GM12878 (cell line): Measurements from ENCODE around the gene EYA4.

Experiments used
- CBX5 ChIP-seq: sonication (generic); IDR thresholded peaks from 2 replicates; pipeline ENCODE4 v1.6.1; 2016; ENCODE audit warnings: low read depth, moderate library complexity, mild to moderate bottlenecking, inconsistent platforms
- GABPA ChIP-seq: IDR thresholded peaks from 2 replicates; pipeline ENCODE4 v1.6.1; 2014; ENCODE audit warnings: antibody characterized with exemption, low read depth, mild to moderate bottlenecking, inconsistent platforms
- POLR2A ChIP-seq: IDR thresholded peaks from 2 replicates; pipeline ENCODE4 v1.6.1; 2011; ENCODE audit warnings: low read depth, mild to moderate bottlenecking, low read length
- RAD21 ChIP-seq: IDR thresholded peaks from 2 replicates; pipeline ENCODE4 v1.6.1; 2011; ENCODE audit warnings: mild to moderate bottlenecking, low read depth, low read length, moderate library complexity; ENCODE audit not compliant: insufficient read depth
- RELA ChIP-seq: fragments of 450-650 bp; IDR thresholded peaks from 2 replicates; pipeline ENCODE4 v1.8.0; 2014; ENCODE audit warnings: borderline replicate concordance; ENCODE audit not compliant: partially characterized antibody
- RUNX3 ChIP-seq: IDR thresholded peaks from 2 replicates; pipeline ENCODE4 v1.6.1; 2012; ENCODE audit warnings: low read length, inconsistent platforms
- SP1 ChIP-seq: IDR thresholded peaks from one replicate; pipeline ENCODE4 v1.6.1; 2011; ENCODE audit warnings: low read depth, low read length
- SREBF2 ChIP-seq: IDR thresholded peaks from 2 replicates; pipeline ENCODE4 v1.6.1; 2012; ENCODE audit warnings: mild to moderate bottlenecking, low read length
- TBL1XR1 ChIP-seq: IDR thresholded peaks from 2 replicates; pipeline ENCODE4 v1.6.1; 2012; ENCODE audit warnings: low read depth, low read length, improper control_type of control experiment
- TF ChIP-seq, protein P1 (sequence below), 3 experiments: IDR thresholded peaks in 2 of 3; conservative IDR thresholded peaks in 1 of 3; 2 replicates each; pipeline ENCODE4 v1.5.1; 2011; ENCODE audit warnings: low read depth in 3 of 3, low read length in 3 of 3, mild to moderate bottlenecking in 3 of 3, control low read depth in 2 of 3, moderate library complexity in 2 of 3, inconsistent platforms in 1 of 3, mixed read lengths in 1 of 3; ENCODE audit not compliant: control insufficient read depth in 2 of 3, insufficient read depth in 1 of 3; ENCODE audit errors: extremely low read depth in 1 of 3
- TF ChIP-seq, protein P2 (sequence below): fragments of 450-650 bp; formaldehyde crosslinking; IDR thresholded peaks from 2 replicates; pipeline ENCODE4 v1.4.0; 2020; ENCODE audit warnings: mild to moderate bottlenecking, moderate library complexity
- TF ChIP-seq, protein P3 (sequence below): IDR thresholded peaks from 2 replicates; pipeline ENCODE4 v1.6.1; 2011; ENCODE audit warnings: borderline replicate concordance, low read depth, mild to moderate bottlenecking, moderate library complexity, low read length; ENCODE audit not compliant: insufficient read depth, poor library complexity, severe bottlenecking

DNA sequence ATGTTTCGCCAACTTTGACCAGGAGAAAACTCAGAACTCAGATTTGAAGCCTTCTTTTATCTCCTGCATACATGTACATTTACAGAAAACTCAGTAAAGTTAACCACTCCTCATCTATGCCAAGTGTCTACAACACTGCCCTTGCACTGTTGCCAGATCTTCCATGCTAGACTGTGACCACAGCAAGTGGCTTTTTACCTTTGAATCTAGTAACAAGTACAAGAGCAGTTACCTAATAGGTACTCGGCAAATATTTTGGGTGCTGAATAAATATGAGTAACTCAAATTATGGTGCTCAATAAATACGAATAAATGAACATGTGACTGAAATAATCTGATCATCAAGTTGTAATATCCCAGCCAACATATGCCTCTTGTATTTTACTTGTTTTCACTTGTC is 184.9 kb downstream of the EYA4 start:
- TF ChIP-seq POLR2A (no peak), RELA (no peak), GABPA (no peak), SREBF2 (no peak), RAD21 (no peak), CBX5 (no peak), RUNX3 (no peak), SP1 (no peak), TBL1XR1 (no peak)
- TF ChIP-seq, protein P1, sequence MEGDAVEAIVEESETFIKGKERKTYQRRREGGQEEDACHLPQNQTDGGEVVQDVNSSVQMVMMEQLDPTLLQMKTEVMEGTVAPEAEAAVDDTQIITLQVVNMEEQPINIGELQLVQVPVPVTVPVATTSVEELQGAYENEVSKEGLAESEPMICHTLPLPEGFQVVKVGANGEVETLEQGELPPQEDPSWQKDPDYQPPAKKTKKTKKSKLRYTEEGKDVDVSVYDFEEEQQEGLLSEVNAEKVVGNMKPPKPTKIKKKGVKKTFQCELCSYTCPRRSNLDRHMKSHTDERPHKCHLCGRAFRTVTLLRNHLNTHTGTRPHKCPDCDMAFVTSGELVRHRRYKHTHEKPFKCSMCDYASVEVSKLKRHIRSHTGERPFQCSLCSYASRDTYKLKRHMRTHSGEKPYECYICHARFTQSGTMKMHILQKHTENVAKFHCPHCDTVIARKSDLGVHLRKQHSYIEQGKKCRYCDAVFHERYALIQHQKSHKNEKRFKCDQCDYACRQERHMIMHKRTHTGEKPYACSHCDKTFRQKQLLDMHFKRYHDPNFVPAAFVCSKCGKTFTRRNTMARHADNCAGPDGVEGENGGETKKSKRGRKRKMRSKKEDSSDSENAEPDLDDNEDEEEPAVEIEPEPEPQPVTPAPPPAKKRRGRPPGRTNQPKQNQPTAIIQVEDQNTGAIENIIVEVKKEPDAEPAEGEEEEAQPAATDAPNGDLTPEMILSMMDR (IDR thresholded peaks at IDR 0.05 in 2 of 3, conservative IDR thresholded peaks at IDR 0.05 in 1 of 3; ENCODE audit: control insufficient read depth in 2 of 3, extremely low read depth in 1 of 3, insufficient read depth in 1 of 3, low read depth in 3 of 3, low read length in 3 of 3), result no peak
- TF ChIP-seq, protein P2, sequence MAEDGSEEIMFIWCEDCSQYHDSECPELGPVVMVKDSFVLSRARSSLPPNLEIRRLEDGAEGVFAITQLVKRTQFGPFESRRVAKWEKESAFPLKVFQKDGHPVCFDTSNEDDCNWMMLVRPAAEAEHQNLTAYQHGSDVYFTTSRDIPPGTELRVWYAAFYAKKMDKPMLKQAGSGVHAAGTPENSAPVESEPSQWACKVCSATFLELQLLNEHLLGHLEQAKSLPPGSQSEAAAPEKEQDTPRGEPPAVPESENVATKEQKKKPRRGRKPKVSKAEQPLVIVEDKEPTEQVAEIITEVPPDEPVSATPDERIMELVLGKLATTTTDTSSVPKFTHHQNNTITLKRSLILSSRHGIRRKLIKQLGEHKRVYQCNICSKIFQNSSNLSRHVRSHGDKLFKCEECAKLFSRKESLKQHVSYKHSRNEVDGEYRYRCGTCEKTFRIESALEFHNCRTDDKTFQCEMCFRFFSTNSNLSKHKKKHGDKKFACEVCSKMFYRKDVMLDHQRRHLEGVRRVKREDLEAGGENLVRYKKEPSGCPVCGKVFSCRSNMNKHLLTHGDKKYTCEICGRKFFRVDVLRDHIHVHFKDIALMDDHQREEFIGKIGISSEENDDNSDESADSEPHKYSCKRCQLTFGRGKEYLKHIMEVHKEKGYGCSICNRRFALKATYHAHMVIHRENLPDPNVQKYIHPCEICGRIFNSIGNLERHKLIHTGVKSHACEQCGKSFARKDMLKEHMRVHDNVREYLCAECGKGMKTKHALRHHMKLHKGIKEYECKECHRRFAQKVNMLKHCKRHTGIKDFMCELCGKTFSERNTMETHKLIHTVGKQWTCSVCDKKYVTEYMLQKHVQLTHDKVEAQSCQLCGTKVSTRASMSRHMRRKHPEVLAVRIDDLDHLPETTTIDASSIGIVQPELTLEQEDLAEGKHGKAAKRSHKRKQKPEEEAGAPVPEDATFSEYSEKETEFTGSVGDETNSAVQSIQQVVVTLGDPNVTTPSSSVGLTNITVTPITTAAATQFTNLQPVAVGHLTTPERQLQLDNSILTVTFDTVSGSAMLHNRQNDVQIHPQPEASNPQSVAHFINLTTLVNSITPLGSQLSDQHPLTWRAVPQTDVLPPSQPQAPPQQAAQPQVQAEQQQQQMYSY (CRISPR knock-in tag), result no peak
- TF ChIP-seq, protein P3, sequence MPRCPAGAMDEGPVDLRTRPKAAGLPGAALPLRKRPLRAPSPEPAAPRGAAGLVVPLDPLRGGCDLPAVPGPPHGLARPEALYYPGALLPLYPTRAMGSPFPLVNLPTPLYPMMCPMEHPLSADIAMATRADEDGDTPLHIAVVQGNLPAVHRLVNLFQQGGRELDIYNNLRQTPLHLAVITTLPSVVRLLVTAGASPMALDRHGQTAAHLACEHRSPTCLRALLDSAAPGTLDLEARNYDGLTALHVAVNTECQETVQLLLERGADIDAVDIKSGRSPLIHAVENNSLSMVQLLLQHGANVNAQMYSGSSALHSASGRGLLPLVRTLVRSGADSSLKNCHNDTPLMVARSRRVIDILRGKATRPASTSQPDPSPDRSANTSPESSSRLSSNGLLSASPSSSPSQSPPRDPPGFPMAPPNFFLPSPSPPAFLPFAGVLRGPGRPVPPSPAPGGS, result no peak
